Activated effector memory CD4-positive, alpha-beta T cell treated with anti-CD3 and anti-CD28 coated beads, Interleukin-2, amount 50 U/mL, for 16 hours (primary cell): ENCODE data around the gene LRRTM2.
"Not testable (repeated sequence)": the region's sequence is repeated elsewhere in the genome, so short reads cannot be mapped to it uniquely, and the experiment has no call there.

ENCODE experiments used
- DNase-seq: peaks from one replicate; pipeline ENCODE4 v3.0.0-alpha.2; 2020

Gene LRRTM2, protein sequence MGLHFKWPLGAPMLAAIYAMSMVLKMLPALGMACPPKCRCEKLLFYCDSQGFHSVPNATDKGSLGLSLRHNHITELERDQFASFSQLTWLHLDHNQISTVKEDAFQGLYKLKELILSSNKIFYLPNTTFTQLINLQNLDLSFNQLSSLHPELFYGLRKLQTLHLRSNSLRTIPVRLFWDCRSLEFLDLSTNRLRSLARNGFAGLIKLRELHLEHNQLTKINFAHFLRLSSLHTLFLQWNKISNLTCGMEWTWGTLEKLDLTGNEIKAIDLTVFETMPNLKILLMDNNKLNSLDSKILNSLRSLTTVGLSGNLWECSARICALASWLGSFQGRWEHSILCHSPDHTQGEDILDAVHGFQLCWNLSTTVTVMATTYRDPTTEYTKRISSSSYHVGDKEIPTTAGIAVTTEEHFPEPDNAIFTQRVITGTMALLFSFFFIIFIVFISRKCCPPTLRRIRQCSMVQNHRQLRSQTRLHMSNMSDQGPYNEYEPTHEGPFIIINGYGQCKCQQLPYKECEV

DNA sequence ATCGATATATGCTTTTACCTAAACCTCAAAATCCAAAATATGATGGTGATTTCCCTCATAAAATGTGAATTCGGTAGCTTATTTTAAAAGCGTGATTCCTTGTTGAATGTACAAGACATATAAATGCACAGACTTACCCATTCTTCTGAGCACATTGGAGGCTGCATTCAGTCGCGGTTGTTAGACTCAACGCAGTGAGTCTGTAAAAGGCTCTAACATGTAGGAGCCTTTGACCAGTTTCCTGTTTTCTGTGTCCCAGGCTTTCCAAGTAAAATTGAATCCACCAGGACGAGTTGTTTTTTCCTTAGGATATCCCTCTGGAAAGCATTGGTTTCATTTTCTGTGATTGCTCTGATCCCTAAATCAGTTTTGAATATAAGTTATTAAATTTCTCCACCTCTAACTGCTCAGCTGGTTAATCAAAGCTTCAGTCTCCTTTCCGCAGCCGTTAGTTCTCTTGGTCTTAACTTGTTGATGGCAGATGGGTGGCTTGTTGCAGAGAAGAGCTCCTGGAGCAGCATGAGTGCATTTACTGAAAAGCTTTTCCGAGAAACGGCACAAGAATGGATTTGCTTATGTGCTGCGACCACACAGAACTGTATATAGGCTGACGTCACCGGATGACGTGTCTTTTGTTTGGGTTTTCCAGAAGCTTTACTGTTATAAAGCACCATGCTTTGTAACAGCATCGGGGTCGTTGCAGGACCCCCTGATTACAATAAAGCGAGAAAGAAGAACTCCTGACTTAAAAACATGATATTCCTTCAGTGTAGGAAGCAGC lies at the start of gene LRRTM2:
TSS of gene LRRTM2 (minus strand) at position 565 of the 781 bp plus-strand sequence. CDS start at position 141, 424 bp downstream.
- DNase-seq, result no peak

DNA sequence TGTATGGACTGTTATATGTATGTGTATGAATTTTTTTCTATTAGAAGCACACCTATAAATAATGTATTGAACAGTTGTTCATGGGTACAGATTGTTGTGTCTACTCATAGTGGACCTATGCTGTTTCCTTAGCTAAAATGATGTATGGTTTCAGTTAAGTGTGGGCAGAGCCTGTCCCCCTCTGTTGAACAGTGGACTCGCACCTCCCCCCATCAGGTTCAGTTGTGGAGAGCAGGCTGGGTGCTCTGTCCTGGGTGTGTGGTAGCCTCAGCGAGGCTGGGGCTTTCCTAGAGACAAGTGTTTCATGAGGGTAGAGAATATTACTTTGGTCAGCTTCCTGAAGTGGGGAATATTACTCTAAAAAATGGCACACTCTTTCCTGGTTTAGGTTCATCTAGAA lies 47.4 kb upstream of the LRRTM2 start:
- DNase-seq, result no peak

DNA sequence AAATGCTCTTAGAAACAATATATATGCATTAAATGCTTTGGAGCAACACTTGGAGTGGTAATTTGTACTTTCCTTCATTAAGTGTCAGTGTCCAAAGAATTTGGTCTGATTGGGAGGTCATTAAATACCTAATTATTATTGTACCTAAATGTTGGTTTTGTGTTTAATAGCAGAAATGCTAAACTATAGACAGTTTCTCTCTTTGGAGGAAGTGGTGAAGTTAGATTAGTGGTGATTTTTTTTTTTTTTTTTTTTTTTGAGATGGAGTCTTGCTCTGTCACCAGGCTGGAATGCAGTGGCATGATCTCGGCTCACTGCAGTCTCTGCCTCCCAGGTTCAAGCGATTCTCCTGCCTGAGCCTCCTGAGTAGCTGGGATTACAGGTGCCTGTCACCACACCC lies 46.2 kb upstream of the LRRTM2 start:
- not testable (repeated sequence) for DNase-seq

DNA sequence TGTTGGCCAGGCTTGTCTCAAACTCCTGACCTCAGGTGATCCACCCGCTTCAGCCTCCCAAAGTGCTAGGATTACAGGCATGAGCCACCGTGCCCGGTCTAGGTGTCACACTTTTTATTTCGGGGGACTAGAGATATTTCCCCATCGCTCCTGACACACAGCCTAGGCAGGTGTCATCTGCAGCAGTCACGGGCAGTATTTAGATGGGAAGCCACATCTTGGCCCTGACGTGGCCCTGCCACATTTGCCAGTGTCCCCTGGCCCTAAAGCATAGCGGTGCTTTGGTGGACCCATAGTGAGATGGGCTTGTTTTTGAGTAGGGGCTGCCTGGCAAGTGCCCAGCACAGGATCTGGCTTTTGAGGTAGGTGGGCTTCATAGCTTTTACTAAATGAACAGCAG lies 45.0 kb upstream of the LRRTM2 start:
- DNase-seq, result no peak

DNA sequence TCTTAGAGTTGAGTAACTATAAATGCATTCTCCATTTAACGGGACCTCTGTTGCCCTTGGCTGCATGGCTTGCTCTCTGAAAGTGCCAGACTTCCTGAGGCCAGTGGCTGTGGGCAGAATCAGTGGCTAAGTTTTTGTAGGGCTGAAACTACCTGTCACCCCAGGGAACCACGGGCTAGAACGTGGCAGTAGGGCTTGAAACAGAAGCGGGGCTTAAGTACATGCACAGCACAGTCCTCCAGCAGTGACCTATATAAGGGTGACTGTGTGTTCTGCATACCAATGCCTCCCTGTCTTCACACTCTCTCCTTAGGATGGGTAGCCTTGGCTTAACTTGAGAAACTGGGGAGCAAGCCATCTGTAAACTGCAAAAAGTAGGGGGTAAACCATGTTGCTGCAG lies 43.6 kb upstream of the LRRTM2 start:
- no peak for DNase-seq

DNA sequence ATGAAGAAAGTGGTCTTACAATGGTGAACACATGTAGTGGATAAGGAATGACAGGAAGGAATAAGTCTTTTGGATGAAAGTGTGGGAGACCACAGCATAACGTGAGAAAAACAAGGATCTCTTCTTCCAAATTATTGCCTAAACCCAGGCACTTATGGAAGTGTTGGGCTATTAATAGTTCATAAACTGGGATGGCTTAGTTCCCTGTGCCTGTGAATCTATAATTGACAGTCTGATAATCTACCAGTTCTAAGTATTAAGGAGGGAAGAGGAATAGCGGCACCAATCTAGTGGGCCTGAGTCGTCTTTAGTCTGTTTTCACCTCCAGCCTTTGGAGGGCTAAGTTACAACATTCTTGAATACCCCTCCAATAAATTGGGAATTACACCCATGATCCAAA lies 39.2 kb upstream of the LRRTM2 start:
- no peak for DNase-seq

DNA sequence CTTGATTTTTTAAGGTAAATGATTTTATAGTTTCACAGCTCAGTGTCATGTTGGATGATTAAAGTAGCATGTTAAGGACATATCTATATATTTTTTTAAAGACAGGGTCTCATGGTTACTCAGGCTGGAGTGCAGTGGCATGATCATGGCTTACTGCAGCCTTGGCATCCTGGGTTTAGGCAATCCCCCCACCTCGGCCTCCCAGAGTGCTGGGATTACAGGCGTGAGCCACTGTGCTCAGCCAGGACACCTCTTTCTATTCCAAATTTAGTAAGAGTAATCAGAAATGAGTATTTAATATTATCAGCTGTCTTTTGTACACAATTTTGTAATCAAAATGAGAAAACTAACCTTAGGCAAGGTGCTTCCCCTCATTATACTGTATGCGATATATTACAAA lies 38.6 kb upstream of the LRRTM2 start:
- DNase-seq, result no peak

DNA sequence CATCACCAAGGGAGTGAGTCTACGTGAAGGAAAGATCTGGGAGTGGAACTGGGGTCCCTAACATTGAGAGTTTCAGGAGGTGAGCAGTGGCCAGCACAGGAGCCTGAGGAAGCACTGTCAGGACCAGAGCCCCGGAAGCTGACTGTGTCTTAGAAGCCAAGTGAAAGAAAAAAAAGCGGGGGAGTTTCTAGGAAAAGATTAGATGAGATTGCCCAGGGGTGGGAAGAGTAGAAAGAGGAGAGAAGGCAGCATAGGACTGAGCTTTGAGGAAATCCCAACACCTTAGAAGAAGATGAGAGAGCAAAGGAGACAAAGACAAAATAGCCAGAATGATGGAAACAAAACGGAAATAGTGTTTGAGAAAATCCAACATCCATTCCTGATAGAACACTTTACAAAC lies 37.0 kb upstream of the LRRTM2 start:
- no peak for DNase-seq

DNA sequence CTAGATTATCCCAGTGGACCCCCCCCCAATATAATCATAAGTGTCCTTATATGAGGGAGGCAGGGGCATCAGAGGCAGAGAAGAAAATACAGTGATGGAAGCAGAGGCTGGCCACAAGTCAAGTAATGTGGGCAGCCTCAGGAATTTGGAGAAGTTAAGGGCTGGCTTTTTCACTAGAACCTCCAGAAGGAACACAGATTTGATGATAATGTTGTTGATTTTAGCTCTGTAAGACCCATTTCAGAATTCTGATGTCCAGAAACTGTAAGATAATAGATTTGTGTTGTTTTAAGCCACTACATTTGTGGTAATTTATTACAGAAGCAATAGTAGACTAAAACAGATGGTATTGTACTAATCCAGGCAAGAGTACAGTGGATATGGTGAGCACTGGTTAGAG lies 36.3 kb upstream of the LRRTM2 start:
- DNase-seq, result no peak

DNA sequence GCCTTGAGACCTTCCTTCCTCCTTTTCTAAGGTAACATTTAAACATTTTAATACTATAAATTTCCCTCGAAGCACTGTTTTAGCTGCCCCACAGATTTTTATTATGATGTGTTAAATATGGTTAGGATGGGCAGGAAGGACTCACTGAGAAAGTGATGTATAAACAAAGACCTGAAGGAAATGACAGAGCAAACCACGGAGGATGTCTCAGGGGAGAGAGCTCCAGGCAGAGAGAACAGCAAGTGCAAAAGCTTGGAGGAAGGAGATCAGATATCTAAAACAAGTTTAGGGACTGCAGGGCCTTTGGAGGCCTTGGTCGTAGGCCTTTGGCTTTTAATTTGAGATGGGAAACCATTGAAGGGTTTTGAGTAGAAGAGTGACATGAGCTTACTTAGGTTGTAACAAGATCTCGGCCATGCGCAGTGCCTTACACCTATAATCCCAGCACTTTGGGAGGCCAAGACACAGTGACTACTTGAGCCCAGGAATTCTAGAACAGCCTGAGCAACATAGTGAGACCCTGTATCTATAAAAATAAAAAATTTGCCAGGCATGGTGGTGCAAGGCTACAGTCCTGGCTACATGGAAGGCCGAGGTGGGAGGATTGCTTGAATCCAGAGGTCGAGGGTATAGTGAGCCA lies 35.5 kb upstream of the LRRTM2 start:
- no peak for DNase-seq

DNA sequence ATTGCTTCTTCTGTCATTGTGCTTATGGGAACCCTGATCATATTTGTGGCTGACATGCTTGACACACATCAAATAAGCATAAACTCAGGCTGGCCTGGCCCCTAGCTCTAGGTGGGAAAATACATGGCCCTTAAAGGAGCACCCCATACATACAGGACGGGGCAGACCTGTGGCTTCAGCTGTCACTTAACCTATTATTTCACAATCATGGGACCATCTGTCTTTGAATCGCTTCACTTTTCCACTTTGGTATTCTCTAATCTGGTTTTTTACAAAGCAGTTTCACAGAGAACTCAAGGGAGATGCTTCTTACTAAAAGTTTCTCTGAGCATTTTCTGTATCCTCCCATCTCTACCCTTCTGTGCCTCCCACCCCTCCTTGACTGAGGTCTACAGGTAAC lies 34.6 kb upstream of the LRRTM2 start:
- DNase-seq, result no peak

DNA sequence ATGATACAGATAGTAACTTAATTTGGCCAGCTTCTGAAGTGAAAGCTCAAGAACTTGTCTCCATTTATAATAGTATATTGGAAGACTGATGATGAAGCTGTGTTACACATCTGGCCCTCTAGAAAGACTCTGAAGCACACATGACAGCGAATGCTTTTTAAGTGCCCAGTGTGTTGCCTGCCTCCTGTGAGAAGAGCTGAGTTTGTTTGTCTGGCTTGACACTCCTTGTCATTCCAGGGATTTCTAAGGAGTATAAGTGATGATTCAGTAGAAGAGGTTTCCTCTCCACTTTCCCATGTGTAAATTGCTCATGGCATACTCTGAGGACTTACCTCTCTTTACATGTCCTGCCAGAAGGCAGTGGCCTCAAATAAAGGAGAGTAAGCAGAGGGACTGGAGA lies 30.4 kb upstream of the LRRTM2 start:
- no peak for DNase-seq

DNA sequence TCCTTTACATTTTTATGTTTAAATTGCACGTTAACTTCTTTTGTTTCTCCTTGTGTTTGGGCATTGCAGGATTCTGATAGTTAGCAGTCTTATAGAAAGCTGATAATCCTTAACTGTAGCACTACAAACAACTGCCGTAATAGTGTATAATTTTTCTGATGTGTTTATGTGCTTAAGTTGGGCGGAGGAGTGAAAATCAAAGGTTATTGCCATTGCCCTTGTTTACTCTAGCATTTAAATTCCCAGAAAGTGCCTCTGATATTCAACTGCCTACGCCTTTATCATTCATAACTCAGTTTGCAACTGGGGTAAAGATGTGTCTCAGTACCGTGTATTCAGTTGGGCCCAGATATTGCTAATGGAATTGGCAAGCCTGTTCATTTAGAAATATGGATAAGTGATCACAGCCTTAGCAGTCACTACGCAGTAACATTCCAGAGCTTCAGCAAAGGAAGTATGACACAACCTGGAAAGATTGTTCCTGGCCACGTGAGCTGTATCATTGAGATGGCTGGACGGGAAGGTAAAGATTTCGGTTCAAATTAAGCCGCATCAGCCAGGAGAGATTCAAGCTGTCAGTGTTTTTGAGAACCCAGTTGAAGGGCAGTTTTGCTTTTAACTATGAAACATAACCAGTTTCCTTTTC lies 28.1 kb upstream of the LRRTM2 start:
- no peak for DNase-seq

DNA sequence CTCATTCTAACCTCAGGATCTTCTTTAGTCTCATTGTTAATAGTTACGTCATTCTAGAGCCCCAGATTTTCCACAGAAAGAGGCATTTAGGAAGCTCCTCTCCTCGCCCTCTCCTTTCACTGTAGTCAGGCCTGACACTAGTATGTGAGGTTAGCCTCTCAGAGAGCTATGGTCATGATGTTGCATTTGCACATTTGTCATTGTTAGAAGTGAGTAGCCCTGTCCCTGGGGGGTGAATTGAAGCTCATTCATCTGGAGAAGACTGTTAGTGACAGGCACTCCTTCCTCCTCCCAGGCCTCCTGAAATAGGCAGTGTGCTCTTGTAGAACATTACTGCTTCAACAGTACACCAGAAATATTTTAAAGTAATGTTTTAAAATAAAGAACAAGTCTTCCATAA lies 26.6 kb upstream of the LRRTM2 start:
- DNase-seq, result no peak

DNA sequence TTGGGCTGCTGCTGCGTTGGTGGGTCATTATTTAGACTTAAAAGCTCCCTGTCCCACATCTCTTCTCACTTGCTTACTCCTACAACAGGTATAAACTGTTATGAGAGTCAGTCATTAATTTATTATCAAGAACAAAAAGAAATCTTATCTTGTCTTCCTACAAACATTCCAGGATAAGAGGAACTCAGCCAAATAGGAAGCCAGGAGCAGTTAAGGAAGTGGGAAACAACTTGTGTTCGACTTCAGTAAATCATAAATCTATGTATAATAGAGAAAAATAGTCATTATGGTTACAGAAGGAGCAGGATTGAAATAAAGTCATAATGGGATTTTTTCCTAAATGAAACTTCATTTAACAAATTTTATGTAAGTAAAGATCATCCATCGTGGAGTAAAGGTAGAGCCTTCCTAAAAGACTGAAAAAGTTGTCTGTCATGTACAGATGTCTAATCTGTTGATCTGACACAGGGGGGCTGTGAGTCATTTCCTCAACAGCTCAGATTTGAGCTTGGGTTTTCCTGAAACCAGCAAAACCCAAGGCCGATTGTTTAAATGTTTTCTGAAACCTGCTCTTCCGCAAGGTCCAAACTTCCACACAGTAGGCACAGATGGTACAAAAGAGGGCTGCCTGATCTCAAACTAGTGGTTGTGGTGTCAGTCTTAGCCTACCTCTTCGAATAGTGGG lies 25.3 kb upstream of the LRRTM2 start:
- no peak for DNase-seq

DNA sequence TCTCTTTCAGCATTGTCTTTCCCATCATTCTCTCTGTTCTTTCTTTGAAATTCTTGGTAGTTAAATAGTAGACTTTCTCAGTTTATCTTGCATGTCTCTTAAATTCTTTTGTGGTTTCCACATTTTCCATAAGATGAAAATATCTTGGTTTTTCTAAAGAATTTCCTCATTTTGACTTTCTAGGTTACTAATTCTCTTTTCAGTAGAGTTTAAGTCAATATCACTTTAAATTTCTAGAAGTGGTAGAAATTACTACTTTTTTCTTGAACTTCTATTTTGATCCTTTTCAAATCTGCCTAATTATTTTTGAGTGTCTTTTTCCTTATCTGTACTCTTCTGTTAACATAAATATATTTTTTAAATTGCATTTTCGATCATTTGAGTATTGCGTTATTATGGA lies 23.6 kb upstream of the LRRTM2 start:
- no peak for DNase-seq

DNA sequence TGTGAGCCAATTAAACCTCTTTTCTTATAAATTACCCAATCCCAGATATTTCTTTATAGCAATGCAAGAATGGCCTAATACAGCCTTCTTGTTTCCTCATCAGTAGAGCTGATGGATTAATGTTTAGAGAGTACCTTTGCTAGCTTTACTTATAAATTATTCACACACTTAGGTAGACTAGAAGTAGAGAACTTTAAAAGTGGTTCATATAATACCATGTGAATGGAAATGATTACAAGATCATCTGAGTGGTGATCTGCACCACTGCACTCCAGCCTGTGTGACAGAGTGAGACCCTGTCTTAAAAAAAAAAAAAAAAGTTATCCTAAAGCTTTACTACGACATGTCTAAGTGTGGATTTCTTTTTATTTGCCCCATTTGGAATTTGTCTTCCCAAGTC lies 23.2 kb upstream of the LRRTM2 start:
- no peak for DNase-seq

DNA sequence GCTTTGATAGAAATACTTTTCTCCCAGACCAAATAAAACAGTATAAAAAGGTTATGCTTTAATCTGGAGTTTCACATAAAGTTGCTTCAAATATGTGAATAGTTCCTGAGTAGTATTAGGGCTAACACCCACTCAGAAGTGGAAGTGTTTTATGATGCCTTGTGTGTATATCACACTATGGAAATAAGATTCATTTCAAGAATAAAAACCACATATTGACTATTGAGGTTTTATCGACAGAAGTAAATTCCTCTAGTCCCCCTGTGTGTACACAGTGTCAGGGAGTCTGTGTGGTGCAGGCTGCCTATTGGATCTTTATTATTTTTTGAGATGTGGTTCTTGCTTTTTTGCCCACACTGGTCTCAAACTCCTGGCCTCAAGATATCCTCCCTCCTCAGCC lies 20.8 kb upstream of the LRRTM2 start:
- no peak for DNase-seq

DNA sequence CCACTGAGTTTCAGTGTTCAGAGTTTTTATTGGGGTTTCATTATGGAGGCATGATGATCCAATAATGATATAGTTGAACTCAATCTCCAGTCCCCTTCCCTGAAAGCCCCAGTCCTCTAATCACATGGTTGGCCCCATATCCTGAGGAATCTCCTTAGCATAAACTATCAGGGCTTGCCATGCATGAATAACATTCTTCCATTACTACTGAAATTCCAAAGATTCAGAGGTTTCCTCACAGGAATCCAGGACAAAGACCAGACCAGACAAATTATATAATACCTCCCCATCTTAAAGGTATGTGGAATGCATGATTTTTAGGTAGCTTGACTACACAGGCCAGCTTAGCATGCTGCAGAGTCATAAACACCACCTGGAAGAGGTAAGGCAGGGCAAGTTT lies 15.5 kb upstream of the LRRTM2 start:
- no peak for DNase-seq

DNA sequence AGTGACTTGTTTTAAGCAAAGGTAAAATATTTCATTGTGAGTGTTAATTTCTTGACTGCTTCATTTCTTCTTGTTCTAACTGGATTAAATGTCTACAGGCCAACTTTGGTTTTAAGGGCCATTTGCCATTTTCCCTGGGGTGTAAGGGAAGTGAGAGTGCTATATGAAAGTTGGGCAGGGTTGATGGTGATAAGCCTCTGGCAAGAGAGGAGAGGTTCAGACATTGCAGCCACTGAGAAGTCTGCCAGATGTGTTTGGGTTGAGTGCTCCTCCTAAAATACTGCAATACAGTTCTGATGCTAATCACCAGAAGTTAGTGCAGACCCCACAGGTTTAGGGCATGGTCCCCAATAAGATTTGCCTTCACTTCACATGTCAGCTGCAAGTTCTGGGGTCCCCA lies 14.9 kb upstream of the LRRTM2 start:
- DNase-seq, result no peak

DNA sequence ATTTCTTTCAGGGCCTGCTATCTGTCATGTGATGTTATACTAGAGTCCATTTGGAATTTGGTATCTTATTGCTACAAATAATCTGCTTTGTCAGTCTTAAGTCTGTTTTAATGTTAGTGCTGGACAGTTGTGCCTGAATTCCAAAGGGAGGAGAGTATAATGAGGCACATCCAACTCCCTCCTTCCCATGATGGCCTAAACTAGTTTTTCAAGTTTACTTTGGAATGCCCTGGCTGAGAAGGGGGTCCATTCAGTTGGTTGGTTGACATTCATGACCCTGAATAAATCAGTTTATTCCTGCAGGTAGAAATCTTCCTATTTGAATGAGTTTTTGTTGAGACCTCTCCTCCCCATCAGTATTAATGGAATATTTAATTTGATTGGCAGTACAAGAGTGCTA lies 9.4 kb upstream of the LRRTM2 start:
- no peak for DNase-seq

DNA sequence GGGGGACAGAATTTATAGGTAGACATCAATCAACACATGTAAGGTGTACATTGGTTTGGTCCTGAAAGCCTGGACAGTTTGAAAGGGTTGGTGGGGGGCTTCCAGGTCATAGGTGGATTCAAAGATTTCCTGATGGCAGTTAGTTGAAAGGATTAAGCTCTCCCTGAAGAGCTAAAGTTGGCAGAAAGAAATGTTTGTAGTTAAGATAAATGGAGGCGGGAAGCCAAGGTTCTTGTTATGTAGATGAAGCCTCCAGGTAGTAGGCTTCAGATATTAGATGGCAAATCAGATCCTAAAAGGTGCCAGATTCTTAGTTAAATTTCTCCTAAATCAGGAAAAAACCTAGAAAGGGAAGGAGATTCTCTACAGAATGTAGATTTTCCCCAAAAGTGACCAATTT lies 9.0 kb upstream of the LRRTM2 start:
- no peak for DNase-seq

DNA sequence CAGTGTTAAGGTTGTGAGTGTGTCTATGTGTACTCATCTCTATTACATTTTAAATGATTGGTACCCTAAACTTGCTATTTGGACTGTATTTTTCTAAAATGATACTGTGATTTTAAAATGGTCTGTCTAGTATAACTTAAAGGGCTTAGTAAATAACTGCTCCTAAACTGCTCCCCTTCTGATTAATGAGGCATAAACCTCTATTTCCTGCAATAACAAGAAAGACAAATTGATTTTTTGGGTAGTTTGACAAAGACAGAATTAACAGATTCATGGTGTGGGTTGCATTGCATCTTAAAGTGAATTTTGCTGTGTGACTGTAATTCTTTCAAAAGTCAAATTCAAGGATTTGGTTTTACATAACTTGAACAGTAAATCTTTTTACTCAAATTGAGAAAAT lies 8.1 kb upstream of the LRRTM2 start:
- DNase-seq, result no peak
